ENCODE results near the gene EPHB4.
A peak's percentile ranks its signal among the peaks of the same experiment; 100 is the strongest.

Gene EPHB4

DNA sequence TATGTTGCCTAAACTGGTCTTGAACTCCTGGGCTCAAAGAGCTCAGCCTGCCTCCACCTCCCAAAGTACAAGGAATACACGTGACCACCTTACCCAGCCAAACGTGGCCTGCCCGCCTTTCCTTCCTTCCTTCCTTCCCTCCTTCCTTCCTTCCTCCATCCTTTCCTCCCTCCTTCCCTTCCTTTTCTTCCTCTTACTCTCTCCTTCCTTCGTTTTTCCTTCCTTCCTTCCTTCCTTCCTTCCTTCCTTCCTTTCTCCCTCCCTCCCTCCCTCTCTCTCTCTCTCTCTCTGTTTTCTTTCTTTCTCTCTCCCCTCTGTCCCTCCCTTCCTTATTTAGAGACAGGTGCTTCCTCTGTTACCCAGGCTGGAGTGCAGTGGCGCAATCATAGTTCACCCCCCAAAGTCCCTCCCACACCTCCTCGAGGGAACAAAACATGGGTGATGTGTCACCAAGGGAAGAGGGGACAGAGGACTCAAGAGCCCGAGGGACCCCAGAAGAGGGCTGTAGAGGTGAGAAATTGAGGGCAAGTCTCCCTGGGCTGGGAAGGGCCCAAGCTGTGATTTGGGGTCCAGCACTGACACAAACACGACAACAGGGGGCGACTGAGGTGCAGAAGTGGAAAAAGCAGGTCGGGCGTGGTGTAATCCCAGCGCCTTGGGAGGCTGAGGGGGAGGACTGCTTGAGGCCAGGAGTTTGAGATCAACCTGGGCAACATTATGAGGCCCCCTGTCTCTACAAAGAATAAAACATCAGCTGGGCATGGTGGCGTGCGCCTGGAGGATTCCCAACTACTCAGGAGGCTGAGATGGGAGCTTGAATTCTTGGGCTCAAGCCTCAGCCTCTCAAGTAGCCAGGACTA is 28.1 kb downstream of the EPHB4 start:
- TF ChIP-seq, protein P1, sequence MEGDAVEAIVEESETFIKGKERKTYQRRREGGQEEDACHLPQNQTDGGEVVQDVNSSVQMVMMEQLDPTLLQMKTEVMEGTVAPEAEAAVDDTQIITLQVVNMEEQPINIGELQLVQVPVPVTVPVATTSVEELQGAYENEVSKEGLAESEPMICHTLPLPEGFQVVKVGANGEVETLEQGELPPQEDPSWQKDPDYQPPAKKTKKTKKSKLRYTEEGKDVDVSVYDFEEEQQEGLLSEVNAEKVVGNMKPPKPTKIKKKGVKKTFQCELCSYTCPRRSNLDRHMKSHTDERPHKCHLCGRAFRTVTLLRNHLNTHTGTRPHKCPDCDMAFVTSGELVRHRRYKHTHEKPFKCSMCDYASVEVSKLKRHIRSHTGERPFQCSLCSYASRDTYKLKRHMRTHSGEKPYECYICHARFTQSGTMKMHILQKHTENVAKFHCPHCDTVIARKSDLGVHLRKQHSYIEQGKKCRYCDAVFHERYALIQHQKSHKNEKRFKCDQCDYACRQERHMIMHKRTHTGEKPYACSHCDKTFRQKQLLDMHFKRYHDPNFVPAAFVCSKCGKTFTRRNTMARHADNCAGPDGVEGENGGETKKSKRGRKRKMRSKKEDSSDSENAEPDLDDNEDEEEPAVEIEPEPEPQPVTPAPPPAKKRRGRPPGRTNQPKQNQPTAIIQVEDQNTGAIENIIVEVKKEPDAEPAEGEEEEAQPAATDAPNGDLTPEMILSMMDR (IDR thresholded peaks at IDR 0.05; ENCODE audit: low read depth, low read length): peak; percentile 86
- no peak for TF ChIP-seq MYC (IDR thresholded peaks at IDR 0.05; ENCODE audit: low read depth, low read length)
- DNase-seq (ENCODE audit: low read depth): peak; percentile 88

DNA sequence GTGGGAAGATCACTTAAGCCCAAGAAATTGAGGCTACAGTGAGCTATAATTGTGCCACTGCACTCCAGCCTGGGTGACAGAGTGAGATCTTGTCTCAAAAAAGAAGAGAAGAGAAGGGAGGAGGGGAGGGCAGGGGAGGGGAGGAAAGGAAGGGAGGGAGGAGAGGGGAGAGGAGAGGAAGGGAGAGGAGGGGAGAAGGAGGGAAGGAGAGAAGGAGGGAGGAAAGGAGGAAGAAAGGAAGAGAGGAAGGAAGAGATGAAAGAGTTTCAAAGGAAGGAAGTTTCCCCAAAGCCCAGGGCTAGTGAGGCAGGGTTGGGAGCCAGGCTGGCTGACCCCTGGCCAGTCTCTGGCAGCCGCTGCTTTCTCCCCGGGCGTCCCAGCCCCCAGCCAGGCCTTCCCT is 32.6 kb downstream of the EPHB4 start:
- no peak for DNase-seq (ENCODE audit: low read depth)
- no peak overlapping the region for H3K4me3 ChIP-seq (ENCODE audit: low read depth, low read length)
- TF ChIP-seq MYC (IDR thresholded peaks at IDR 0.05; ENCODE audit: low read depth, low read length) (no peak), POLR2A (IDR thresholded peaks at IDR 0.05; ENCODE audit: extremely low read depth, insufficient read length) (no peak)
- TF ChIP-seq, protein P2, sequence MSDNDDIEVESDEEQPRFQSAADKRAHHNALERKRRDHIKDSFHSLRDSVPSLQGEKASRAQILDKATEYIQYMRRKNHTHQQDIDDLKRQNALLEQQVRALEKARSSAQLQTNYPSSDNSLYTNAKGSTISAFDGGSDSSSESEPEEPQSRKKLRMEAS (IDR thresholded peaks at IDR 0.05; ENCODE audit: low read depth, low read length): no peak
- TF ChIP-seq, protein P1 (IDR thresholded peaks at IDR 0.05; ENCODE audit: low read depth, low read length): no peak

More for the DNA sequence above, 28.1 kb downstream of the EPHB4 start:
- no peak overlapping the region for H3K4me3 ChIP-seq (ENCODE audit: low read depth, low read length)

DNA sequence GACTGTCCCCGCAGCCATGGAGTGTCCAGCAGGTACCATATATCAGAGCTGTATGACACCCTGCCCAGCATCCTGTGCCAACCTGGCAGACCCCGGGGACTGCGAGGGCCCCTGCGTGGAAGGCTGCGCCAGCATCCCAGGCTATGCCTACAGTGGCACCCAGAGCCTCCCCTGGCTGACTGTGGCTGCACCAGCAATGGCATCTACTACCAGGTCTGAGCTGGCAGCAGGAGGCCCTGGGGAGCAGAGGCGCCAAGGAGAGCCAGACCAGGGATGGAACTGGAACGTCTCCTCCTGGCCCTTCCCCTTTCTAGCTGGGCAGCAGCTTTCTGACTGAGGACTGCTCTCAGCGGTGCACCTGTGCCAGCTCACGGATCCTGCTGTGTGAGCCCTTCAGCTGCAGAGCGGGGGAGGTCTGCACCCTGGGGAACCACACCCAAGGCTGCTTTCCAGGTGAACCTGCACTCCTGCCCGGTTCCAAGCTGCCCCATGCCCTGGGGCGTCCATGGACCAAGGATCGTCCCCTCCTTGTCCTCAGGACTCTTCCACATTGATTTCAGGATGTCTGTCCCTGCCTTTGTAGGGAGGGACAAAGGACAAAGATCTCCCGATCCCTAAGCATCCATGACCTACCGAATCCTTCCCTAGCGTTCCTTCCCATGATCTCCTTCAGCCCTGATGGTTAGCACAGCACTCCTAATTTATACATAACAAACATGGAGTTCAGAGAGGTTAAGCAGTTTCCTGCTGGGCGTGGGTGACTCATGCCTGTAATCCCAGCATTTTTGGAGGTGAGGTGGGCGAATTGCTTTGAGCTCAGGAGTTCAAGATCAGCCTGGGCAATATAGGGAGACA is 33.3 kb downstream of the EPHB4 start:
- no peak for DNase-seq (ENCODE audit: low read depth)
- no peak for TF ChIP-seq POLR2A (IDR thresholded peaks at IDR 0.05; ENCODE audit: extremely low read depth, insufficient read length)
- TF ChIP-seq, protein P1 (IDR thresholded peaks at IDR 0.05; ENCODE audit: low read depth, low read length): no peak

DNA sequence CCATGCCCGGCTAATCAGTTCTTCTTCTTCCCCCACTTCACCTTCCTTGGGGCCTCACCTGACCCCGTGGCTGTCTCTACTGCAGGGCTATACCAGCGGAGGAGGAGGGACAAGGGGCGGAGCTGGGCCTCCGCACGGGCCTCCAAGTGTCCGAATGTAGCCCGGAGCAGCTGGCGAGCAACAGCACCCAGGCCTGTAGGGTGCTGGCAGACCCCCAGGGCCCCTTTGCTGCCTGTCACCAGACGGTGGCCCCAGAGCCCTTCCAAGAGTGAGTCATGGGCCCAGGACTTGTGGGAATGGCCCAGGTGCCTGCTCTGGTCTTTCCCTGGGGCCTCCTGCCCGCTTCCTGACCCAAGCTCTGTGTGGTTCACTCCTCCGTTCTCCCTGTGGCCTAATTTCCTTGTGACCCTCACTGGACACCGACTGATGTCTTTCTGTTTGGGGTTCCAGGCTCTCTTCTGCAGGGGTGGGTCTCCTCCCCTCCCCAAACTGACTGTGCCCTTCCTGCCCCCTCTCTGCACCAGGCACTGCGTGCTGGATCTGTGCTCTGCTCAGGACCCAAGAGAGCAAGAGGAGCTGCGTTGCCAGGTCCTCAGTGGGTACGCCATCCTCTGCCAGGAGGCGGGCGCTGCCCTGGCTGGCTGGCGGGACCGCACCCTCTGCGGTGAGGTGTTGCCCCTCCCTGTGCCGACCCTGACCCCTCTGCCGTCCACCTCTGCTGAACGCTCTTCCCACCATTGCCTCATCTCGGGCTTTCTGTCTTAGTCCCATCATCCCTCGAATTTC is 35.2 kb downstream of the EPHB4 start:
- no peak overlapping the region for H3K4me3 ChIP-seq (ENCODE audit: low read depth, low read length)
- TF ChIP-seq, protein P1 (IDR thresholded peaks at IDR 0.05; ENCODE audit: low read depth, low read length): no peak
- TF ChIP-seq MYC (IDR thresholded peaks at IDR 0.05; ENCODE audit: low read depth, low read length) (no peak), POLR2A (IDR thresholded peaks at IDR 0.05; ENCODE audit: extremely low read depth, insufficient read length) (no peak)
- TF ChIP-seq, protein P2 (IDR thresholded peaks at IDR 0.05; ENCODE audit: low read depth, low read length): no peak
- DNase-seq (ENCODE audit: low read depth): peak; percentile 32

More for the DNA sequence above, 33.3 kb downstream of the EPHB4 start:
- H3K4me3 ChIP-seq (ENCODE audit: low read depth, low read length): no peak overlapping the region

DNA sequence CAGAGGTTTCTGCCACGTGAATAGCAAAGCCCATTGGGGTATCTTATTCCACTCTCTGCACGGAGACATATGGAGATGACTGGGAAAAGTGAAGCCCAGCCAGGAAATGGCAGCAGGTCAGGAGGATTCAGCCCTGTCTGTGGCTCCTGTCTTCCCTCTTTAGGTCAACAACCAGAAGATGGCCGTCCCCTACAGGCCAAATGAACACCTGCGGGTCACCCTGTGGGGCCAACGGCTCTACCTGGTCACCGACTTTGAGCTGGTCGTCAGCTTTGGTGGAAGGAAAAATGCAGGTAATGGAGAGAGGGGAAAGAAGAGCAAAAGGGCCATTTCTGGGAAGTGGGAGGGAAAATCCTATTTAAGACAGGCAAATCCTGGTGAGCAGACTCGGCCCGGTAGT is 38.3 kb downstream of the EPHB4 start:
- DNase-seq (ENCODE audit: low read depth): no peak
- TF ChIP-seq, protein P2 (IDR thresholded peaks at IDR 0.05; ENCODE audit: low read depth, low read length): no peak
- TF ChIP-seq, protein P1 (IDR thresholded peaks at IDR 0.05; ENCODE audit: low read depth, low read length): no peak
- TF ChIP-seq POLR2A (IDR thresholded peaks at IDR 0.05; ENCODE audit: extremely low read depth, insufficient read length): no peak

More for the DNA sequence above, 38.3 kb downstream of the EPHB4 start:
- H3K4me3 ChIP-seq (ENCODE audit: low read depth, low read length): no peak overlapping the region
